Stomach (tissue), 4 donors: Measurements from ENCODE around the gene PDLIM4.

ENCODE experiments used
- EP300 ChIP-seq: sonication (generic); formaldehyde crosslinking; IDR thresholded peaks from one replicate; pipeline ENCODE4 v1.6.1; 2017; ENCODE audit warnings: antibody characterized with exemption
- POLR2A ChIP-seq, 4 donors: fragments of 450-650 bp; IDR thresholded peaks; one replicate each; pipeline ENCODE4 v1.6.1; 2016; ENCODE audit warnings: antibody characterized with exemption in 4 of 4, control low read depth in 2 of 4, mild to moderate bottlenecking in 1 of 4, moderate library complexity in 1 of 4
- TF ChIP-seq, protein P1 (sequence below), 7 experiments: fragments of 450-650 bp in 4 of 7; fragments of 200-600 bp in 3 of 7; sonication (generic) in 3 of 7; IDR thresholded peaks; one replicate each; pipeline ENCODE4 v1.5.1; 2016 to 2019; ENCODE audit warnings: antibody characterized with exemption in 7 of 7, control low read depth in 2 of 7, mild to moderate bottlenecking in 1 of 7

DNA sequence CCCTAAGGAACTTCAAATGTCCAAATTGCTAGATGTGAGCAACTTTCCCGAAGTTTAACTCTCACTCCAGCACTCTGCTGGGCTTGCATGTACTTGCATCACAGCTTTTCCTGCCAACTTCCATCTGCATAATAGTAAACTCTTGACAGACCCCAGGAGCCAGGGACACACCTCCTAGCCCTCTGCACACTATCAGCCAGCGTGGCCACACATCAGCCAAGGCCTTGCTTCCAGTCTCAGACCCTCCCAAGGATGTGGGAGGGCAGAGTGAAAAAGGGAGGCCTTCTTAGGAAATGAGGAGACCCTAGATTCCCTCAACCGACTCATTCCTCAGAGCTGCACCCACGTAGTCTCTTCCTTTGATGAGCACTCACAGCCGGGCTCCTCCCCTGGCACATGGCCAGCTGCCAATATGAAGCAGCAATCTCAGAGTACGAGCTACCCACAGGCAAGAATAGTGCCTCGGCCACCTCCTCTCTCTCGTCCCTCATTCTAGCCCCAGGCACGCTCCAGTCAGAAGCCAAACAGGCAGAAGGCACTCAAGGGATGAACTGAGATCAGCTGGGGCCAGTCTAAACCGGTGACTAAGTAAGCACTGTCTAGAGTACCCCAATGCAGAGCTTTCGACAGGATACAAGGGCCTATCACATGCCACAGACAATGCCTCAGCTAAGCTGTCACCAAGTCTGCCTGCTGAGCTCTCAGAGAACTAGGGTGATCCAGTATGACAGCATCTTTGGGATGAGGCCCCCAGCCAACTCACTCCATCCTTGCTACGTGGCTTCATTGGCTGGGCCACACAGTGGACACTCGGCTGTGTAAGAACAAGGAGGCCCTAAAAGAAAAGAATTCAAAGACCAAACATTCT, 32.1 kb upstream of the PDLIM4 start:
- no peak for TF ChIP-seq EP300
- TF ChIP-seq, protein P1, sequence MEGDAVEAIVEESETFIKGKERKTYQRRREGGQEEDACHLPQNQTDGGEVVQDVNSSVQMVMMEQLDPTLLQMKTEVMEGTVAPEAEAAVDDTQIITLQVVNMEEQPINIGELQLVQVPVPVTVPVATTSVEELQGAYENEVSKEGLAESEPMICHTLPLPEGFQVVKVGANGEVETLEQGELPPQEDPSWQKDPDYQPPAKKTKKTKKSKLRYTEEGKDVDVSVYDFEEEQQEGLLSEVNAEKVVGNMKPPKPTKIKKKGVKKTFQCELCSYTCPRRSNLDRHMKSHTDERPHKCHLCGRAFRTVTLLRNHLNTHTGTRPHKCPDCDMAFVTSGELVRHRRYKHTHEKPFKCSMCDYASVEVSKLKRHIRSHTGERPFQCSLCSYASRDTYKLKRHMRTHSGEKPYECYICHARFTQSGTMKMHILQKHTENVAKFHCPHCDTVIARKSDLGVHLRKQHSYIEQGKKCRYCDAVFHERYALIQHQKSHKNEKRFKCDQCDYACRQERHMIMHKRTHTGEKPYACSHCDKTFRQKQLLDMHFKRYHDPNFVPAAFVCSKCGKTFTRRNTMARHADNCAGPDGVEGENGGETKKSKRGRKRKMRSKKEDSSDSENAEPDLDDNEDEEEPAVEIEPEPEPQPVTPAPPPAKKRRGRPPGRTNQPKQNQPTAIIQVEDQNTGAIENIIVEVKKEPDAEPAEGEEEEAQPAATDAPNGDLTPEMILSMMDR (IDR thresholded peaks at IDR 0.05): no peak
- no peak for TF ChIP-seq POLR2A (IDR thresholded peaks at IDR 0.05)
